Superior temporal gyrus (tissue), 1 donor: ENCODE data around the gene SORD.
"Not testable (repeated sequence)": the region's sequence is repeated elsewhere in the genome, so short reads cannot be mapped to it uniquely, and the experiment has no call there.

ENCODE experiments used
- DNase-seq: peaks from one replicate; pipeline ENCODE4 v3.0.0-alpha.2; 2016; ENCODE audit errors: extremely low spot score

Gene SORD

GRCh38 chr15:45022871-45023658, at the start of gene SORD:
Gene SORD, plus strand, starts transcription at chr15:45023195. Its CDS starts 89 bp downstream, at chr15:45023284.
- DNase-seq = peak; percentile 89

- DNase-seq = not testable (repeated sequence)
Observed at GRCh38 chr15:44976183-44976582, 46.8 kb upstream of the SORD start.

- DNase-seq = not testable (repeated sequence)
Observed at GRCh38 chr15:44977781-44978180, 45.2 kb upstream of the SORD start.

- not testable (repeated sequence) for DNase-seq
Observed at GRCh38 chr15:44979617-44980339, 43.2 kb upstream of the SORD start.

GRCh38 chr15:44984144-44984543, 38.9 kb upstream of the SORD start:
- DNase-seq = not testable (repeated sequence)

GRCh38 chr15:44986346-44987055, 36.5 kb upstream of the SORD start:
- DNase-seq = not testable (repeated sequence)

- DNase-seq = not testable (repeated sequence)
Observed at GRCh38 chr15:44987711-44988110, 35.3 kb upstream of the SORD start.

GRCh38 chr15:44988184-44988869, 34.7 kb upstream of the SORD start:
- not testable (repeated sequence) for DNase-seq

GRCh38 chr15:44988870-44989219, 34.1 kb upstream of the SORD start:
- not testable (repeated sequence) for DNase-seq

GRCh38 chr15:44997632-44998031, 25.4 kb upstream of the SORD start:
- DNase-seq = not testable (repeated sequence)

- DNase-seq = no peak
Observed at GRCh38 chr15:44999105-44999504, 23.9 kb upstream of the SORD start.

GRCh38 chr15:45001180-45001579, 21.8 kb upstream of the SORD start:
- DNase-seq = not testable (repeated sequence)

- not testable (repeated sequence) for DNase-seq
Observed at GRCh38 chr15:45003731-45004410, 19.1 kb upstream of the SORD start.

- not testable (repeated sequence) for DNase-seq
Observed at GRCh38 chr15:45004590-45005175, 18.3 kb upstream of the SORD start.

- DNase-seq = no peak
Observed at GRCh38 chr15:45009046-45009445, 13.9 kb upstream of the SORD start.

- not testable (repeated sequence) for DNase-seq
Observed at GRCh38 chr15:45015114-45015513, 7.9 kb upstream of the SORD start.

- DNase-seq = not testable (repeated sequence)
Observed at GRCh38 chr15:45020222-45020900, 2.6 kb upstream of the SORD start.

- DNase-seq = not testable (repeated sequence)
Observed at GRCh38 chr15:45020901-45021259, 2.1 kb upstream of the SORD start.

GRCh38 chr15:45021348-45021747, 1.6 kb upstream of the SORD start:
- no peak for DNase-seq

- peak; percentile 53 for DNase-seq
Observed at GRCh38 chr15:45023659-45024225, 747 bp downstream of the SORD start.
